ENCODE data around the gene STARD7.
A peak's percentile ranks its signal among the peaks of the same experiment; 100 is the strongest.

Gene STARD7

GRCh38 chr2:96218508-96219131, 10.0 kb upstream of the STARD7 start:
- Histone ChIP-seq H3K4me3 (no peak overlapping the region), H3K27ac (no peak overlapping the region), H3K4me1 (no peaks in the 10 kb centered on the region), H3K9me3 (no peaks in the 10 kb centered on the region), H3K36me3 (no peaks in the 10 kb centered on the region), H3K27me3 (no peaks in the 10 kb centered on the region)
- no peak for DNase-seq
- intact Hi-C loops (cut with DNase I; ENCODE audit: low total_unique reads), result no loop called here
- TF ChIP-seq CTCF (IDR thresholded peaks at IDR 0.05), result no peak

- intact Hi-C loops (cut with DNase I; ENCODE audit: low total_unique reads), result no loop called here
- no peaks in the 10 kb centered on the region for H3K9me3 ChIP-seq
- no peaks in the 10 kb centered on the region for H3K36me3 ChIP-seq
- H3K27ac ChIP-seq, result no peak overlapping the region
- H3K27me3 ChIP-seq, result no peaks in the 10 kb centered on the region
- no peak for TF ChIP-seq CTCF (IDR thresholded peaks at IDR 0.05)
- peaks cover 0 to 5% (median 1%) of the 10 kb centered on the region in 4 donors for H3K4me1 ChIP-seq
- no peak for DNase-seq
- H3K4me3 ChIP-seq, result no peak overlapping the region
These were observed 5.9 kb upstream of the STARD7 start for GRCh38 chr2:96214554-96214953.

- H3K4me3 ChIP-seq, result no peak overlapping the region
- H3K27me3 ChIP-seq, result no peaks in the 10 kb centered on the region
- DNase-seq, result no peak
- intact Hi-C loops (cut with DNase I; ENCODE audit: low total_unique reads), result no loop called here
- TF ChIP-seq CTCF (IDR thresholded peaks at IDR 0.05), result no peak
- no peak overlapping the region for H3K27ac ChIP-seq
- no peaks in the 10 kb centered on the region for H3K9me3 ChIP-seq
- no peaks in the 10 kb centered on the region for H3K36me3 ChIP-seq
- peaks cover 0 to 10% (median 2%) of the 10 kb centered on the region in 4 donors for H3K4me1 ChIP-seq
These were observed 4.8 kb upstream of the STARD7 start for GRCh38 chr2:96213379-96213778.

DNA sequence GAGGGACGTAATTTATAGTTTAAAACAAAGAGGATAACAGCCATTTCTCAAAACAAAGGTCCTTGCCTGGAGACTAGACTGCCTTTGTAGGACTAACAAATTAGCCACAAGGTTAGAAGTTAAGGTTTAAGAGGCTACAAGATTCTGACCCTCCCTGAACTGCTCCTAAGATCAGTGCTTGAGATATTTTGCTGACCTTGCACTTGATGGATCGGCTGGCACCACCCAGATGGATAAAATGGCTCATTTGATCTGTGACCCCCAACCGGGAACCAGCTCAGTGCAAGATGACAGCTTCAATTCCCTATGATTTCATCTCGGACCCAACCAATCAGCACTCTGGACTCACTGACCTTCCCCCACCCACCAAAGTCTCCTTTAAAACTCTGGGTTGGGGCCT, 3.7 kb upstream of the STARD7 start:
- H3K27me3 ChIP-seq, result no peaks in the 10 kb centered on the region
- no peaks in the 10 kb centered on the region for H3K36me3 ChIP-seq
- H3K9me3 ChIP-seq, result no peaks in the 10 kb centered on the region
- DNase-seq, result no peak
- peaks cover 0 to 13% (median 5%) of the 10 kb centered on the region in 4 donors for H3K4me1 ChIP-seq
- no peak for TF ChIP-seq CTCF (IDR thresholded peaks at IDR 0.05)
- no peak overlapping the region for H3K4me3 ChIP-seq
- no peak overlapping the region for H3K27ac ChIP-seq
- intact Hi-C loops (cut with DNase I; ENCODE audit: low total_unique reads), result no loop called here

GRCh38 chr2:96209729-96210085, 1.1 kb upstream of the STARD7 start:
- H3K36me3 ChIP-seq, result no peaks in the 10 kb centered on the region
- H3K27ac ChIP-seq, result peak overlapping the region in 1 of 2 donors; percentile 92
- no peaks in the 10 kb centered on the region for H3K9me3 ChIP-seq
- peak overlapping the region in 1 of 2 donors; percentile 86 for H3K4me3 ChIP-seq
- H3K27me3 ChIP-seq, result no peaks in the 10 kb centered on the region
- TF ChIP-seq CTCF (IDR thresholded peaks at IDR 0.05), result no peak
- DNase-seq, result no peak
- H3K4me1 ChIP-seq, result peaks cover 0 to 39% (median 29%) of the 10 kb centered on the region in 4 donors
- intact Hi-C loops (cut with DNase I; ENCODE audit: low total_unique reads), result loop anchor here (1.0 to 10.0 kb wide), 3 partner anchors 7 to 315 kb away; partner anchors contain the start of genes CIAO1 and TMEM127

Data from tibial artery (tissue), 4 donors.